NK-92 (cell line): ENCODE measurements around the gene MDC1.

Source experiments
- DNase-seq: peaks from one replicate; lab custom pipeline; 2025; ENCODE audit not compliant: unreplicated experiment; lab: John Stamatoyannopoulos, UW

Gene MDC1

GRCh38 chr6:30707281-30707850 lies 9.7 kb downstream of the MDC1 start:
- DNase-seq: no peak

GRCh38 chr6:30705620-30706019 lies 11.5 kb downstream of the MDC1 start:
- DNase-seq: no peak

- DNase-seq: no peak
Measured at GRCh38 chr6:30703821-30704220, 13.3 kb downstream of the MDC1 start.

- DNase-seq: no peak
Measured at GRCh38 chr6:30703011-30703410, 14.1 kb downstream of the MDC1 start.

GRCh38 chr6:30700340-30700739 lies 16.7 kb downstream of the MDC1 start:
- DNase-seq: no peak

GRCh38 chr6:30696432-30696831 lies 20.6 kb downstream of the MDC1 start:
- DNase-seq: no peak

- no peak for DNase-seq
Measured at GRCh38 chr6:30691208-30691847, 25.8 kb downstream of the MDC1 start.

GRCh38 chr6:30690403-30691207 lies 26.5 kb downstream of the MDC1 start, which contains the start of gene NRM:
TSS of gene NRM (minus strand) at chr6:30690984. CDS start at chr6:30690974, 10 bp downstream.
- no peak for DNase-seq

- no peak for DNase-seq
Measured at GRCh38 chr6:30689985-30690384, 27.1 kb downstream of the MDC1 start.

- DNase-seq: no peak
Measured at GRCh38 chr6:30689022-30689865, 27.8 kb downstream of the MDC1 start.

GRCh38 chr6:30688569-30688968 lies 28.5 kb downstream of the MDC1 start:
- no peak for DNase-seq

- DNase-seq: no peak
Measured at GRCh38 chr6:30687659-30688431, 29.2 kb downstream of the MDC1 start.

- no peak for DNase-seq
Measured at GRCh38 chr6:30686908-30687658, 30.0 kb downstream of the MDC1 start.

- no peak for DNase-seq
Measured at GRCh38 chr6:30686009-30686907, 30.8 kb downstream of the MDC1 start, which contains the start of gene PPP1R18. TSS of gene PPP1R18 (minus strand) at chr6:30686645. CDS start at chr6:30686018, 627 bp downstream.

GRCh38 chr6:30685157-30686008 lies 31.7 kb downstream of the MDC1 start:
- DNase-seq: no peak

GRCh38 chr6:30684386-30685156 lies 32.5 kb downstream of the MDC1 start:
- DNase-seq: no peak

GRCh38 chr6:30683980-30684338 lies 33.1 kb downstream of the MDC1 start:
- DNase-seq: no peak
